HG02840 (cell line): Measurements from ENCODE around the gene HS6ST1.
"Not testable (repeated sequence)": the region's sequence is repeated elsewhere in the genome, so short reads cannot be mapped to it uniquely, and the experiment has no call there.

ENCODE experiments used
- ATAC-seq: cut with Tn5 transposase; IDR thresholded peaks from one replicate; pipeline ENCODE4 v1.9.1; 2021; ENCODE audit warnings: mild to moderate bottlenecking, moderate library complexity, moderate number of reproducible peaks; ENCODE audit not compliant: unreplicated experiment, low FRiP score

The HS6ST1 gene

GRCh38 chr2:128271597-128271910, 47.1 kb downstream of the HS6ST1 start:
- ATAC-seq = no peak

GRCh38 chr2:128270672-128271596, 47.7 kb downstream of the HS6ST1 start:
- no peak for ATAC-seq

GRCh38 chr2:128269990-128270671, 48.5 kb downstream of the HS6ST1 start:
- ATAC-seq = no peak

GRCh38 chr2:128269063-128269989, 49.3 kb downstream of the HS6ST1 start:
- ATAC-seq = no peak

GRCh38 chr2:128268611-128269010, 50.1 kb downstream of the HS6ST1 start:
- ATAC-seq = not testable (repeated sequence)

- not testable (repeated sequence) for ATAC-seq
Measured at GRCh38 chr2:128268145-128268544, 50.5 kb downstream of the HS6ST1 start.

- ATAC-seq = not testable (repeated sequence)
Measured at GRCh38 chr2:128267649-128268048, 51.0 kb downstream of the HS6ST1 start.

GRCh38 chr2:128267197-128267596, 51.5 kb downstream of the HS6ST1 start:
- not testable (repeated sequence) for ATAC-seq

- not testable (repeated sequence) for ATAC-seq
Measured at GRCh38 chr2:128266463-128266862, 52.2 kb downstream of the HS6ST1 start.

GRCh38 chr2:128265608-128265993, 53.1 kb downstream of the HS6ST1 start:
- ATAC-seq = not testable (repeated sequence)

GRCh38 chr2:128264881-128265607, 53.6 kb downstream of the HS6ST1 start:
- ATAC-seq = no peak

GRCh38 chr2:128263902-128264331, 54.8 kb downstream of the HS6ST1 start:
- ATAC-seq = no peak

- ATAC-seq = no peak
Measured at GRCh38 chr2:128262315-128263253, 56.1 kb downstream of the HS6ST1 start.

- ATAC-seq = no peak
Measured at GRCh38 chr2:128261245-128262128, 57.2 kb downstream of the HS6ST1 start.

GRCh38 chr2:128260239-128261138, 58.2 kb downstream of the HS6ST1 start:
- ATAC-seq = no peak

GRCh38 chr2:128259585-128259984, 59.1 kb downstream of the HS6ST1 start:
- ATAC-seq = no peak

- no peak for ATAC-seq
Measured at GRCh38 chr2:128258218-128258617, 60.5 kb downstream of the HS6ST1 start.
